KMS-11 (cell line): Measurements from ENCODE around the gene TRIO.

Experiments
- H2AFZ ChIP-seq: fragments of 200-600 bp; sonication (generic); 2 replicates; pipeline ENCODE4 v1.6.1; 2016; ENCODE audit warnings: antibody characterized with exemption, mixed run types, low read depth
- H3K27ac ChIP-seq: fragments of 200-600 bp; sonication (generic); 2 replicates; pipeline ENCODE4 v1.6.1; 2016; ENCODE audit warnings: mild to moderate bottlenecking, mixed run types
- H3K27me3 ChIP-seq: fragments of 200-600 bp; sonication (generic); 2 replicates; pipeline ENCODE4 v1.6.1; 2017; ENCODE audit warnings: mild to moderate bottlenecking, low read depth, mixed run types, moderate library complexity; ENCODE audit not compliant: insufficient read depth
- H3K36me3 ChIP-seq: fragments of 200-600 bp; sonication (generic); 2 replicates; pipeline ENCODE4 v1.6.1; 2017; ENCODE audit warnings: mild to moderate bottlenecking, mixed run types; ENCODE audit not compliant: insufficient read depth
- H3K4me1 ChIP-seq: fragments of 200-600 bp; sonication (generic); 2 replicates; pipeline ENCODE4 v1.6.1; 2016; ENCODE audit warnings: mild to moderate bottlenecking, low read depth, mixed run types; ENCODE audit not compliant: poor library complexity, severe bottlenecking
- H3K4me2 ChIP-seq: fragments of 200-600 bp; sonication (generic); 2 replicates; pipeline ENCODE4 v1.7.0; 2016; ENCODE audit warnings: mild to moderate bottlenecking, mixed run types
- H3K4me3 ChIP-seq: fragments of 200-600 bp; sonication (generic); IDR thresholded peaks from 2 replicates; pipeline ENCODE4 v1.6.1; 2017; ENCODE audit warnings: low read depth, low read length, mixed read lengths; ENCODE audit not compliant: insufficient read depth
- H3K79me2 ChIP-seq: fragments of 200-600 bp; sonication (generic); 2 replicates; pipeline ENCODE4 v1.6.1; 2016; ENCODE audit warnings: low read depth, mixed run types; ENCODE audit not compliant: insufficient read depth
- H3K9ac ChIP-seq: fragments of 200-600 bp; sonication (generic); 2 replicates; pipeline ENCODE4 v1.6.1; 2016; ENCODE audit warnings: mild to moderate bottlenecking, mixed run types
- H4K20me1 ChIP-seq: fragments of 200-600 bp; sonication (generic); 2 replicates; pipeline ENCODE4 v1.6.1; 2016; ENCODE audit warnings: mild to moderate bottlenecking, mixed run types; ENCODE audit not compliant: insufficient read depth
- TF ChIP-seq, protein P1 (sequence below): fragments of 200-600 bp; sonication (generic); conservative IDR thresholded peaks from 2 replicates; pipeline ENCODE4 v1.6.1; 2017; ENCODE audit warnings: low read depth, mild to moderate bottlenecking, antibody characterized with exemption, low read length, moderate library complexity, mixed read lengths

TRIO gene

DNA sequence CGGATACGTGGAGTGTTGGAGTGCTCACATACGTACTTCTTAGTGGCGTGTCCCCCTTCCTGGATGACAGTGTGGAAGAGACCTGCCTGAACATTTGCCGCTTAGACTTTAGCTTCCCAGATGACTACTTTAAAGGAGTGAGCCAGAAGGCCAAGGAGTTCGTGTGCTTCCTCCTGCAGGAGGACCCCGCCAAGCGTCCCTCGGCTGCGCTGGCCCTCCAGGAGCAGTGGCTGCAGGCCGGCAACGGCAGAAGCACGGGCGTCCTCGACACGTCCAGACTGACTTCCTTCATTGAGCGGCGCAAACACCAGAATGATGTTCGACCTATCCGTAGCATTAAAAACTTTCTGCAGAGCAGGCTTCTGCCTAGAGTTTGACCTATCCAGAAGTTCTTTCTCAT lies 364.9 kb downstream of the TRIO start:
- Histone ChIP-seq H3K79me2 (no peaks in the 10 kb centered on the region), H2AFZ (no peak overlapping the region), H4K20me1 (no peaks in the 10 kb centered on the region), H3K9ac (no peak overlapping the region), H3K27ac (no peak overlapping the region), H3K36me3 (no peaks in the 10 kb centered on the region), H3K4me2 (no peak overlapping the region), H3K4me1 (no peaks in the 10 kb centered on the region), H3K4me3 (no peak overlapping the region), H3K27me3 (no peaks in the 10 kb centered on the region)
- TF ChIP-seq, protein P1, sequence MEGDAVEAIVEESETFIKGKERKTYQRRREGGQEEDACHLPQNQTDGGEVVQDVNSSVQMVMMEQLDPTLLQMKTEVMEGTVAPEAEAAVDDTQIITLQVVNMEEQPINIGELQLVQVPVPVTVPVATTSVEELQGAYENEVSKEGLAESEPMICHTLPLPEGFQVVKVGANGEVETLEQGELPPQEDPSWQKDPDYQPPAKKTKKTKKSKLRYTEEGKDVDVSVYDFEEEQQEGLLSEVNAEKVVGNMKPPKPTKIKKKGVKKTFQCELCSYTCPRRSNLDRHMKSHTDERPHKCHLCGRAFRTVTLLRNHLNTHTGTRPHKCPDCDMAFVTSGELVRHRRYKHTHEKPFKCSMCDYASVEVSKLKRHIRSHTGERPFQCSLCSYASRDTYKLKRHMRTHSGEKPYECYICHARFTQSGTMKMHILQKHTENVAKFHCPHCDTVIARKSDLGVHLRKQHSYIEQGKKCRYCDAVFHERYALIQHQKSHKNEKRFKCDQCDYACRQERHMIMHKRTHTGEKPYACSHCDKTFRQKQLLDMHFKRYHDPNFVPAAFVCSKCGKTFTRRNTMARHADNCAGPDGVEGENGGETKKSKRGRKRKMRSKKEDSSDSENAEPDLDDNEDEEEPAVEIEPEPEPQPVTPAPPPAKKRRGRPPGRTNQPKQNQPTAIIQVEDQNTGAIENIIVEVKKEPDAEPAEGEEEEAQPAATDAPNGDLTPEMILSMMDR: no peak

DNA sequence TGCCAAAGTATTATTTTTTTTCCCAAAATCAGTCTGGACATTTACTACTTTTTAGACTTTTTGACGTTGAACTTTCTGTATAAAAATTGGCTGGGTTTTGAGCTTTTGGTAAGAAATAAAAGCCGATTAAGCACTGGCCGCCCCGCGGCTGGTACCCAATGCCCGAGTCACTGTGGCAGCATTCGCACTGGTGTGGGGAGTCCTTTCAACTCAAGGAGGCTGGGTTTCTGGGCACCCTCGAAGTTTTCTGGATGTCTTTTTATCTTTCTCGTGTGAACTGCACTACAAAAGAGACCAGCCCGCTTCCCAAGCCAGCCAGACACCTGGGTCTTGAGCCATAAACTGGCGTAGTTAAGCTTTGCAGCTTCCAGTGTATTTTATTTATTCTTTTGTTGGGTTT lies 366.4 kb downstream of the TRIO start:
- Histone ChIP-seq H4K20me1 (no peaks in the 10 kb centered on the region), H3K4me1 (no peaks in the 10 kb centered on the region), H3K9ac (no peak overlapping the region), H3K4me2 (no peak overlapping the region), H2AFZ (no peak overlapping the region), H3K27me3 (no peaks in the 10 kb centered on the region), H3K79me2 (no peaks in the 10 kb centered on the region), H3K27ac (no peak overlapping the region), H3K36me3 (no peaks in the 10 kb centered on the region), H3K4me3 (no peak overlapping the region)
- TF ChIP-seq, protein P1: no peak

DNA sequence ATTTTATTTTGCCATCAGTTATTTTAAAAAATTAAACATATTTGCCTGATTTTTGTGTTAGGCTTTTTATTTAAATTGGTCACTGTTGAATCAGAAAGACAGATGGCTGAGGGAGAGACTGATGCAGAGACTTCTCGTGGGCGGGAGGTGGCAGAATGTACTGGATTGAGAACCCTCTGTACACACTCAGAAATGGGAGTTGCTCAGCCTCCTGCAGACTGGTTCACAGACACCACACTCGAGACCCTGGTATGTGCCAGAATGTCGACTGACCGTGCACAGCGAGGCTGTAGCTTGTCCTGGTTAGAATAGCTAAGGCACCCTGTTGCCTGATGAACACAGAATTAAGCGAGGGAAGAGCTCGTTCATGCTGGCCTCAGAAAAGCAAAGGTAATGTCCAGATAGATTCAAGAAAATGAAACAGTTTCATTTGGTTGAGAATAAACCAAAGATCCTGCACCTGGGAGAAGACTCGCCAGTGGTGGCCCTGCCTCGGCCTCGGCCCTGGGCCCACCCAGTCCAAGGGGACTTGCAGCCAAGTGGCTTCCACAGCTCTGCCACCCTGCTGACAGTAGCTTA lies 367.1 kb downstream of the TRIO start:
- TF ChIP-seq, protein P1: no peak
- Histone ChIP-seq H3K4me1 (no peaks in the 10 kb centered on the region), H3K4me2 (no peak overlapping the region), H3K9ac (no peak overlapping the region), H3K79me2 (no peaks in the 10 kb centered on the region), H3K27ac (no peak overlapping the region), H2AFZ (no peak overlapping the region), H3K36me3 (no peaks in the 10 kb centered on the region), H3K4me3 (no peak overlapping the region), H4K20me1 (no peaks in the 10 kb centered on the region), H3K27me3 (no peaks in the 10 kb centered on the region)

DNA sequence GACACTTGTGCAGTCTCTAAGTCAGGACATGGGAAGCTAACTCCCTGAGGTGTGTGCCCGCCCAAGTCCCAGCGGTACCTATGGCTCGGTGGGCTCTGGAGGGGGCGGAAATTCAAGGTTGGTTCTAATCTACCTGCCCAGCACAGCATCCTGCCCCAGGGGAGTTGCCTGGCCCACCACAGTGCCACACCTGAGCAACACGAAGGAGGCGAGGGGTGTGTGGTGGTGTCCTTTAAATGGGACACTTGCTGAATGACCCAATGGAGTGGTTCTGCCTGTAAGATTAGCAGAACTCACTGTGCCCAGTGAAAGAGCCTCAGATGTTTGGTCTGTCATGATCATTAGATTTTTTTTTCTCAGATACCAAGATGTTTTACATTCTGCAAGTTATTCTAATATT lies 367.7 kb downstream of the TRIO start:
- Histone ChIP-seq H3K4me1 (no peaks in the 10 kb centered on the region), H3K79me2 (no peaks in the 10 kb centered on the region), H4K20me1 (no peaks in the 10 kb centered on the region), H3K4me2 (no peak overlapping the region), H3K36me3 (no peaks in the 10 kb centered on the region), H3K27me3 (no peaks in the 10 kb centered on the region), H3K9ac (no peak overlapping the region), H3K4me3 (no peak overlapping the region), H3K27ac (no peak overlapping the region), H2AFZ (no peak overlapping the region)
- TF ChIP-seq, protein P1: no peak
